ENCODE data around the gene DMC1. TPM values are rescaled to one million over a fixed set of nuclear protein-coding genes. Genes with fewer than 3 reads are reported as not detected.

Gene DMC1
- total RNA-seq, 2 experiments from 2014 or later, result 13.0 to 16.3 TPM

DNA sequence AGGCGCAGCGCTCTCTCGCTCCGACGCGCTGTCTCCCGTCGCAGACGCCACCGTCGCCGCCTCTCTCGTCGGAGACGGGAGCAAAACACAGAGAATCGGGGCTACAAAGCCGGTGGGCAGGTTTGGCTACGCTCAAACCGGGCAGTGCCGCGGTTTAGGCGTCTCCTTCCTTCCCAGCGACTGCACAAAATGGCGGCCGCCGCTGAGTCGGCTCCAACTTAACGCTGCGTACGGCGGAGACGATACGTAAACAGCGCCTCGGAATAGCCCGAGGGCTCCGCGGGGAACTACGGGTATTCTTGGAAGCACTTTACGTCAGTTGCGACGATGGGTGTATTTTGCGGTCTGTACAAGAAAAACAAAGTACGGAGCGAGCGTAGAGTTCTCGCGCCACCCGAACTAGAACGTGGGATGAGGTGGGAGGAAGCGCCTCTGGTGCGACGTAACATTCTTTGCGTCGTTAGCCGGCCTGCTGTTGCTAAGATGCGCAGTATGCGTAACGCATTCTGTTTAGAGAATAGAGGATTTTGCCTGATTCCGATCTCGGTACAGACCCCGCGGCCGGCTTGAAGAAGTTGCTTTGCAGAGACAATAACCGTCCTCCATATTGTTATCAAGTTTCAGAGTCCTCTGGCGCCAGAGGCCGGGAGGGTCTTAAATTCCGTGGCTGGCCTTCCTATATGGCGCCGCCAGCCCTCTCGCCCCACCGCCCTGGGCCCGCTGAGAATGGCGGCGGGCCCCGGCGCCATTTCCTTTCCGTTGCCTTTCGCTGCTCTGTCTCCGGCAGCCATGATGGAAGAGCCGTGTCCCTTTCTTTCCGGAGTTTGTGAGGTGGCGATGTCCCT, 63.6 kb downstream of the DMC1 start, which contains the start of gene DDX17:
DDX17 (minus strand) TSS at position 194 of the 845 bp plus-strand sequence.
- H3K27me3 Mint-ChIP-seq (ENCODE audit: low read depth), result no peaks in the 10 kb centered on the region
- H3K27ac Mint-ChIP-seq, result peak within 1 kb of the TSS; percentile 100
- peak within 1 kb of the TSS; percentile 98 for H3K4me3 Mint-ChIP-seq
- intact Hi-C loops (cut with micrococcal nuclease), result loop anchor here (1.0 to 5.0 kb wide), 5 partner anchors 26 to 662 kb away; partner anchors contain the start of genes ANKRD54, DMC1 and GTPBP1
- CTCF ChIA-PET, result no interaction called here
- peaks cover 45% of the 10 kb centered on the region for H3K36me3 Mint-ChIP-seq (ENCODE audit: low read depth)
- peaks cover 36% of the 10 kb centered on the region for H3K4me1 Mint-ChIP-seq (ENCODE audit: low read depth)
- DNase-seq, result peak; percentile 97
- H3K9me3 Mint-ChIP-seq, result no peaks in the 10 kb centered on the region

DNA sequence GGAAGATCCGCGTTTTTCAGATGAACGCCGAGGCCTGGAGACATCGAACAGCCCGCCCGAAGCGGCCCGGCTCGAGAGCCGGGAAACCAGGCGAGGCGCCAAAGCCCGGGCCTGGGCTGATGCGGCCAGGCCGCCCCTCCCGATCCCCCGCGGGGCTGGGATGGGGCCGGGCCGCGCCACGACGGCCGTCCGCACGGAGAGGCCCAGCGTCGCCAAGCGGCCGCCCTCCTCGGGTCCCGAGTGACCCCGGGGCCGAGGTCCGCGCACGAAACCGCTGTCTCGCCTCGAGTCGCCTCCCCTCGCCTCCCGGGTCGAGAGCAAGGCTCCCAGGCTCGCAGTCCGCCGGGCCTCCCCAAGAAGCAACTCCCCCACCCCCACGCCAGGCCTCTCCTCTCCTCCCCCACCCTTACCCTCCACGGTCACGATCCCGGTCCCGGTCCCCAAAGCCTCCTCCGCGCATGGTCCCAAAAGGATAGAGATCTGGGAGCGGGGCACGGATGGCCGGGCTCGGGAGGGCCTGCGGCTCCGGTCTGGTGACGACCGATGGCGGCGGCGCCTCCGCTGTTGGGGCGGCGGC, 64.4 kb downstream of the DMC1 start:
- peaks cover 52% of the 10 kb centered on the region for H3K36me3 Mint-ChIP-seq (ENCODE audit: low read depth)

DNA sequence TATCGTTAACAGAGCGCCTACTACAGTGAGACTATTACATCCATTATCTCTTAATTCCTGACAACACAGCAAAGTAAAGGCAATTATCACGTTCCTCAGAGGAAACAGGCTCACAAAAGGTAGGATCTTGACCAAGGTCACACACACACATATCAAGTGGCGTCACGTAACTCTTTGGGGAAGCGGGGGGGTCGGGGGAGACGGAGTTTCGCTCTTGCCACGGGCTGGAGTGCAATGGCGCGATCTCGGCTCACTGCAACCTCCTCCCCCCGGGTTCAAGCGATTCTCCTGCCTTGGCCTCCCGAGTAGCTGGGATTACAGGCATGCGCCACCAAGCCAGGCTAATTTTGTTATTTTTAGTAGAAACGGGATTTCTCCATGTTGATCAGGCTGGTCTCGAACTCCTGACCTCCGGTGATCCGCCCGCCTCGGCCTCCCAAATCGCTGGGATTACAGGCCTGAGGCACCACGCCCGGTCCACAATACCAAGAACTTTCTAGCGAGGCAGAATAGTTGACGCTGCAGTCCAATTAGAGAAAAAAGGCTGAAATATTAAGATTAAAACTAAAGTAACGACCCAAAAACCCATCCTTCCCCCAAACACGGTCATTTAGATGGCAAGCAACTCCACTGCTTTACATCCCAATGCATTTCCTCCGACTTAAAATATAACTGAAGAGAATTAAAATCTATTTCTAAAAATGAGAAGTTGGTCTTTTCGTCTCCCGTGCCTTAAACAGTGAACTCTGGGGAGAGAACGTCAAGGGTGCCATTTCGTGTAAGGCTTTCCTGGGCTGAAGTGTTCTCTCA, 65.0 kb downstream of the DMC1 start:
- Mint-ChIP-seq H3K27me3 (ENCODE audit: low read depth) (no peaks in the 10 kb centered on the region), H3K36me3 (ENCODE audit: low read depth) (peaks cover 57% of the 10 kb centered on the region), H3K4me3 (peak overlapping the region; percentile 98), H3K9me3 (no peaks in the 10 kb centered on the region), H3K27ac (peak overlapping the region; percentile 99), H3K4me1 (ENCODE audit: low read depth) (peaks cover 45% of the 10 kb centered on the region)
- intact Hi-C loops (cut with micrococcal nuclease), result loop anchor here (5.0 kb wide), 1 partner anchor 108 kb away; no protein-coding TSS in a partner anchor
- CTCF ChIA-PET, result no interaction called here
- peak; percentile 78 for DNase-seq

More for the DNA sequence above, 64.4 kb downstream of the DMC1 start:
- Mint-ChIP-seq H3K27ac (peak overlapping the region; percentile 100), H3K4me3 (peak overlapping the region; percentile 98), H3K9me3 (no peaks in the 10 kb centered on the region), H3K27me3 (ENCODE audit: low read depth) (no peaks in the 10 kb centered on the region), H3K4me1 (ENCODE audit: low read depth) (peaks cover 41% of the 10 kb centered on the region)
- intact Hi-C loops (cut with micrococcal nuclease), result loop anchor here (1.0 to 5.0 kb wide), 5 partner anchors 27 to 661 kb away; partner anchors contain the start of genes ANKRD54, DMC1 and GTPBP1
- CTCF ChIA-PET, result no interaction called here
- peak; percentile 62 for DNase-seq

DNA sequence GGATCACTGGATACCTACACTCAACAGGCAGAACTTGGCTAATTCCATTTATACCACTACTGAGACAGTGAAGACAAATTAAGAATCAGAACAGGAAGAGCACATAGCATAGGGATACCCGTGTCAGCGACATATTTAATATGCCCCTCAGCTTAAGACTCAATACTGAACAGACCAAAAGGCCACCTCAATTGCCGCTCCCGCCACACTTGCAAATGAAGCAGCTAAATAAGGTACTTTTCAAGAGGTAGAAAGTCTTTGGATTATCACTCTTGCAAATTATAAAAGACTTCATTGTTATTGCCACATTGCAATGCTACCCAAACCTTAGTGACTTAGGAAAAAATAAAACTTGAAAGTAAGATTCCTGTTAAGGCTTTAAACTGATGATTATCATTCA, 67.0 kb downstream of the DMC1 start:
- peaks cover 73% of the 10 kb centered on the region for H3K36me3 Mint-ChIP-seq (ENCODE audit: low read depth)
- CTCF ChIA-PET, result interaction anchor here (1.5 kb wide), 1 partner anchor 9 kb away, joined by 4 read pairs; no protein-coding TSS in a partner anchor

DNA sequence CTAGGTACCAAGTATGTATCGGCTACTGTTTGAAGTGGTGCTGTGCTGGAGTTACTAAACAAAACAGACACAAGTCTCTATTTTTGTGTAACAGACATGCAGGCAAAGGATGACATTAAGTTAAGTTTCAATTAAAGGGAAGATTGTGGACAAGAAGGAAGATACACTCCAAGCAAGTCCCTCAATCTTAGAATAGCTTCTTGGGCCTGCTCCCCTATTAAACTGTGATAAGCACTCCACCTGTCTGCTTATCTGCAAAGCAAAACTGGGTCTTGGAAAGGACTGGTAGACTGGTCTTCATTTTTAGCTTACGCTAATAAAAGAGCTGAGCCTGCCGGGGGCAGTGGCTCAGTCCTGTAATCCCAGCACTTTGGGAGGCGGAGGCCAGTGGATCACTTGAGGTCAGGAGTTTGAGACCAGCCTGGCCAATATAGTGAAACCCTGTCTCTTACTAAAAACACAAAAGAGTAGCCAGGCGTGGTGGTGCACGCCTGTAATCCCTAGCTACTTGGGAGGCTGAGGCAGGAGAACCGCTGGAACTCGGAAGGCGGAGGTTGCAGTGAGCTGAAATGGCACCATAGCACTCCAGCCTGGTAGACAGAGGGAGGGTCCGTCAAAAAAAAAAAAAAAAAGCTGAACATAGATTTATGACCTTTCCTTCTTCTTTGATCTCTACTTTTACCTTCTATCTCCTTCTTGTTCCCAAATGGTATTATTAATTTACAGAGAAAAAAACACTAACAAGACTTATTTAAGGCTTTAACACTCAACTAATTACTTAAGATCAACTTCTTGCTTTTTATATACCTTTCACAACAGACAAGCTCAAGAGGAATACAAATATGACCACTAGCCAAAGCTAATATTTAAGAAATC, 67.9 kb downstream of the DMC1 start:
- CTCF ChIA-PET, result interaction anchor here (0.6 to 1.5 kb wide), 3 partner anchors 10 to 128 kb away, joined by 3 to 5 read pairs (median 4); no protein-coding TSS in a partner anchor
- Mint-ChIP-seq H3K4me3 (peak overlapping the region; percentile 98), H3K27ac (peak overlapping the region; percentile 46), H3K27me3 (ENCODE audit: low read depth) (no peaks in the 10 kb centered on the region), H3K9me3 (no peaks in the 10 kb centered on the region), H3K4me1 (ENCODE audit: low read depth) (peaks cover 61% of the 10 kb centered on the region), H3K36me3 (ENCODE audit: low read depth) (peaks cover 77% of the 10 kb centered on the region)
- intact Hi-C loops (cut with micrococcal nuclease), result loop anchor here (1.0 kb wide), 1 partner anchor 12 kb away; no protein-coding TSS in a partner anchor
- no peak for DNase-seq

More for the DNA sequence above, 67.0 kb downstream of the DMC1 start:
- intact Hi-C loops (cut with micrococcal nuclease), result loop anchor here (1.0 kb wide), 1 partner anchor 9 kb away; no protein-coding TSS in a partner anchor
- no peak for DNase-seq
- H3K4me1 Mint-ChIP-seq (ENCODE audit: low read depth), result peaks cover 60% of the 10 kb centered on the region
- H3K27me3 Mint-ChIP-seq (ENCODE audit: low read depth), result no peaks in the 10 kb centered on the region
- H3K27ac Mint-ChIP-seq, result peak overlapping the region; percentile 69
- peak overlapping the region; percentile 98 for H3K4me3 Mint-ChIP-seq
- H3K9me3 Mint-ChIP-seq, result no peaks in the 10 kb centered on the region

DNA sequence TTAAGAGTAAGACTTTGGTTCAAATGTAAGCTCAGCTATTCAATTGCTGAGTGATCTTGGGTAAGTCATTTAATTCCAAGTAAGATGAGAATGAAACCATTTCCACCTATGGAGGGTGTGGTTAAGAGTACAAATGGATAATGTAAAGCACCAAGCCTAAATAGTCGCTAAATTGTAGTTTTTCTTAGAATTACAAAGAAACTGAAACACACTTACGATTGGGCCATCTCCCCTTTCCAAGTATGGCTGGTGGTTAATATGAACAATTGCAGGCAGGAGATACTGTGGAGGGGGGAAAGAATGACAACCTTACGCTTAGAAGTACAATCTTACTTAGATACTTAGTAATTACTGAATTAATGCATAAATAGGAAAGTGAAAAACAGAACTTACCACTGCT, 72.1 kb downstream of the DMC1 start:
- Mint-ChIP-seq H3K4me3 (no peak overlapping the region), H3K27me3 (ENCODE audit: low read depth) (no peaks in the 10 kb centered on the region), H3K4me1 (ENCODE audit: low read depth) (peaks cover 64% of the 10 kb centered on the region), H3K9me3 (no peaks in the 10 kb centered on the region), H3K27ac (peak overlapping the region; percentile 59), H3K36me3 (ENCODE audit: low read depth) (peaks cover 79% of the 10 kb centered on the region)
- intact Hi-C loops (cut with micrococcal nuclease), result no loop called here
- CTCF ChIA-PET, result interaction anchor here (0.7 to 1.0 kb wide), 2 partner anchors 74 to 299 kb away, joined by 3 read pairs; no protein-coding TSS in a partner anchor
- no peak for DNase-seq

DNA sequence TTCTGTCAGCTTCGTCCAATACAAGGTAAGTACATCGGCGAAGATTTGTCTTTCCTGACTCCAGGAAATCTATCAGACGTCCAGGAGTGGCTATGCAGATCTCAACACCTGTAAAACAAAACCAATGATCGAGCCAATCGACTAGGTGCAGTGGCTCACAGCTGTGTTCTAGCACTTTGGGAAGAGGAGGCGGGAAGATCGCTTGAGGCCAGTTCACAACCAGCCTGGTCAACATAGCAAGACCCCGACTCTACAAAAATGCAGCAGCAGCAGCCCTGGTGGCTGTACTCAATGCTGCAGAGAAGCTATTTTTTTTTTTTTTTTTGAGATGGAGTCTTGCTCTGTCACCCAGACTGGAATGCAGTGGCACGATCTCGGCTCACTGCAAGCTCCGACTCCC, 75.0 kb downstream of the DMC1 start:
- intact Hi-C loops (cut with micrococcal nuclease), result loop anchor here (1.0 kb wide), 1 partner anchor 8 kb away; no protein-coding TSS in a partner anchor
- no peak for DNase-seq
- Mint-ChIP-seq H3K4me3 (no peak overlapping the region), H3K36me3 (ENCODE audit: low read depth) (peaks cover 69% of the 10 kb centered on the region), H3K9me3 (no peaks in the 10 kb centered on the region), H3K27me3 (ENCODE audit: low read depth) (no peaks in the 10 kb centered on the region), H3K27ac (peak overlapping the region; percentile 27), H3K4me1 (ENCODE audit: low read depth) (peaks cover 64% of the 10 kb centered on the region)
- CTCF ChIA-PET, result interaction anchor here (1.3 kb wide), 1 partner anchor 18 kb away, joined by 3 read pairs; no protein-coding TSS in a partner anchor

DNA sequence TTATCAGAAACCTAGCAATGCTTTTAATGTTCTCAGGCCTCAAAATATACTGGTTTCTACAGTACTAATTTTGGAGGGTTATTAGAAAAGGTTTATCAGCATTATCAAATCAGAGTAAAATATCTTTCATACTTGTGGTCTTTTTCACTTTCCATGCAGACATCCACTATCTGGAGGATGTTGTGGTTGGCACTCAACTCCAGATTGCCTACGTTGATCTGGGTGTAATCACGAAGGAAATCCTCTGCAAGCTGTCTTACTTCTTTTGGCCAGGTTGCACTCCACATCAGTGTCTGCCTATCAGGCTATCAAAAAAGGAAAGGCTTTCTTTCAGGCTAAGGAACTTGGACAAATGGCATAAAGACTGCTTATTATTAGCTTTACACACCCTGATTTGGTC, 75.5 kb downstream of the DMC1 start:
- intact Hi-C loops (cut with micrococcal nuclease), result loop anchor here (1.0 kb wide), 1 partner anchor 9 kb away; no protein-coding TSS in a partner anchor
- CTCF ChIA-PET, result no interaction called here
- Mint-ChIP-seq H3K4me1 (ENCODE audit: low read depth) (peaks cover 66% of the 10 kb centered on the region), H3K9me3 (no peaks in the 10 kb centered on the region), H3K36me3 (ENCODE audit: low read depth) (peaks cover 71% of the 10 kb centered on the region), H3K27ac (peak overlapping the region; percentile 27), H3K27me3 (ENCODE audit: low read depth) (no peaks in the 10 kb centered on the region), H3K4me3 (no peak overlapping the region)
- no peak for DNase-seq

DNA sequence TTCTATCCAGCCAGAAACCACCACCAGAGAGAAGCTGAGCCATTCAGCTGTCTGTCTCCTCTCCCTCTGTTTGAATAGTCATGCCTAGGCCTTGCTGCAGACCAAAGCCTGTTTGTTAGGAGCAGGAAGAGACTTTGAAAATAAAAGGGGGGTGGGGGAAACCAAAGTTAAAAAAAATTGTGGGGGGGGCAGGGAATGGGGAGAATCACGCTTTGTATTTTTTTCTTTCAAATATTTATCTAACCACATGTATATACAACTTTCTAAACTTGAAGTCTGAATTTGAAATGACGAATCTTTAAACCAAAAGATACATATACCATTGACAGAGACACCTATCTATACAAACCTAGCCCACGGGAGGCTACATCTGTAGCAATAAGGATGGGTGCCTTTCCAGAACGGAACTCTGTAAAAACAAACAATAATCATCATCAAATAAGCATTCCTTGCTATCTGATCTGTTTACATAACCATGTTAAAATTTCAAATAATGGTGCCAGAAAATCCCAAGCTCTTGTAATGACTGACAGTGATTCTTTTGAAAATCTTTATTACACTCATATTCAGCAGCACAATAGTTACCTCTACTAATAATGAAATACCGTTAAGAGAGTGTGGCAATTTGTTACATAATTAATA, 78.2 kb downstream of the DMC1 start:
- Mint-ChIP-seq H3K36me3 (ENCODE audit: low read depth) (peaks cover 71% of the 10 kb centered on the region), H3K4me3 (no peak overlapping the region), H3K4me1 (ENCODE audit: low read depth) (peaks cover 64% of the 10 kb centered on the region), H3K27ac (peak overlapping the region; percentile 73), H3K27me3 (ENCODE audit: low read depth) (no peaks in the 10 kb centered on the region), H3K9me3 (no peaks in the 10 kb centered on the region)
- no peak for DNase-seq
- CTCF ChIA-PET, result interaction anchor here (0.6 to 1.3 kb wide), 5 partner anchors 10 to 91 kb away, joined by 3 to 5 read pairs (median 4); no protein-coding TSS in a partner anchor
- intact Hi-C loops (cut with micrococcal nuclease), result no loop called here

DNA sequence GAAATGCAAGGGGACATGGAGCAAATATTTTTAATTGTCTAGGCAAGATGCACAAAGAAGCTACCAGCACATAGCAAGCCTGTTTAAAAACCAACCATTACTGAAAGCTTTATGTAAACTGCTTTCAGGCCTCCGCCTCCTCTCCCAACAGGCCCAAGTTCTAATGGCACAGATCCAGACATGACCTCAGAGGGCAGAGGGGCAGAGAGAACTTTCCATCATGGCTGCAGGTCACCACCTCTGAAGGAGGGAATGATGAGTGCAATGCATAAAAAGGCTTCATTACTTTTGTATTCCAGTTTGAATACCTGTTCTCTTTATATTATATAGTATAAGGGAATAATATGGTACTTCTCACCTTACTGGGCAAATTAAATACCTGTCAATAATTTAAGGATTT, 79.1 kb downstream of the DMC1 start:
- Mint-ChIP-seq H3K27ac (peak overlapping the region; percentile 87), H3K36me3 (ENCODE audit: low read depth) (peaks cover 75% of the 10 kb centered on the region), H3K4me3 (no peak overlapping the region), H3K27me3 (ENCODE audit: low read depth) (no peaks in the 10 kb centered on the region), H3K9me3 (no peaks in the 10 kb centered on the region), H3K4me1 (ENCODE audit: low read depth) (peaks cover 70% of the 10 kb centered on the region)
- intact Hi-C loops (cut with micrococcal nuclease), result loop anchor here (1.0 kb wide), 1 partner anchor 11 kb away; no protein-coding TSS in a partner anchor
- CTCF ChIA-PET, result interaction anchor here (0.9 to 1.3 kb wide), 3 partner anchors 11 to 585 kb away, joined by 3 to 4 read pairs (median 3); partner anchors contain the start of gene MICALL1
- DNase-seq, result no peak
